ENCODE results near the gene TLE5.
"Not testable (repeated sequence)": the region's sequence is repeated elsewhere in the genome, so short reads cannot be mapped to it uniquely, and the experiment has no call there.

Gene TLE5

GRCh38 chr19:3020321-3020960 is 41.9 kb downstream of the TLE5 start:
- DNase-seq = no peak

DNA sequence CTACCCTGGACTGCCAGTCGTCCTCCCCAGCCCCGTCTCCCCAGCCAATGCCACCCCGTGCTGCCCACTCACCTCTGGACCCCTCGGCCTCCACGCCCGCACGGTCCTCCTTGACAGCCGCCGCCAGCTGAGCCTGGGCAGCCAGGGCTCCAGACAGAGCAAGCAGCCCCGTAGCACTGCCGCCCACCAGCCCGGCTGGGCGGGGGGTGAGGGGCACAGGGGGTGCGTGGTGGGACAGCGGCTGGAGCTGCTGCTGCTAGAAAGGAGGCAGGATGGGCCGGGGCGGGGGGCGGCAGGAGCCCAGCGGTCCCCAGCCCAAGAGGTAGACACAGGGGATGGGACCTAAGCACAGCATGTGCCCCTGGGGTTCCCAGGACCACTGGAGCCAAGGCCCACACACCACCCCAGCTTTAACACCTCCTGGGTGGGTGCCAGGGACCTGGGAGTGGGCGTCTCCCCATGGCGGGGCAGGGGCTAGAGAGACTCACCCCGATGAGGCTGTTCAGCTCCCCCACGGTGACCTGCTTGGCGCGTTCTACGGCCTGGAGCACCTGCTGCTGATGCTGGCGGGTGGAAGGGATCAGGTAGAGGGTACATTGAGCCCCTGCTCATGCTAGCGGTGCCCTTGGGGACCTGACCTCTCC is 43.0 kb downstream of the TLE5 start:
- DNase-seq = no peak

DNA sequence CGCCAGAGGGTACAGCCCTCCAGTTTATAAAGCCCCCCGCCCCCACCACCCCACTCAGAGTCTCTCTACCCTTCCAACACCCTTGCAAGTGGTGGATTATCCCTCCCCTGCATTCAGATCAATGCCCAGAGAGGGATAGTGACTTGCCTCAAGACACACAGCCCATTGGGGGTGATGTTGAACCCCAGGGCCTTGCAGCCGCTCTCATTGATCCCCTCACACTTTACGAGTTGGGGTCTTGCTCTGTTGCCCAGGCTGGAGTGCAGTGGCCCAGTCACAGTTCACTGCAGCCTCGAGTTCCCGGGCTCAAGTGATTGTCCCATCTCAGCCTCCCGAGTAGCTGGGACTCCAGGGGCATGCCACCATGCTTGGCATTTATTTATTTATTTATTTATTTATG is 44.4 kb downstream of the TLE5 start:
- DNase-seq = no peak

DNA sequence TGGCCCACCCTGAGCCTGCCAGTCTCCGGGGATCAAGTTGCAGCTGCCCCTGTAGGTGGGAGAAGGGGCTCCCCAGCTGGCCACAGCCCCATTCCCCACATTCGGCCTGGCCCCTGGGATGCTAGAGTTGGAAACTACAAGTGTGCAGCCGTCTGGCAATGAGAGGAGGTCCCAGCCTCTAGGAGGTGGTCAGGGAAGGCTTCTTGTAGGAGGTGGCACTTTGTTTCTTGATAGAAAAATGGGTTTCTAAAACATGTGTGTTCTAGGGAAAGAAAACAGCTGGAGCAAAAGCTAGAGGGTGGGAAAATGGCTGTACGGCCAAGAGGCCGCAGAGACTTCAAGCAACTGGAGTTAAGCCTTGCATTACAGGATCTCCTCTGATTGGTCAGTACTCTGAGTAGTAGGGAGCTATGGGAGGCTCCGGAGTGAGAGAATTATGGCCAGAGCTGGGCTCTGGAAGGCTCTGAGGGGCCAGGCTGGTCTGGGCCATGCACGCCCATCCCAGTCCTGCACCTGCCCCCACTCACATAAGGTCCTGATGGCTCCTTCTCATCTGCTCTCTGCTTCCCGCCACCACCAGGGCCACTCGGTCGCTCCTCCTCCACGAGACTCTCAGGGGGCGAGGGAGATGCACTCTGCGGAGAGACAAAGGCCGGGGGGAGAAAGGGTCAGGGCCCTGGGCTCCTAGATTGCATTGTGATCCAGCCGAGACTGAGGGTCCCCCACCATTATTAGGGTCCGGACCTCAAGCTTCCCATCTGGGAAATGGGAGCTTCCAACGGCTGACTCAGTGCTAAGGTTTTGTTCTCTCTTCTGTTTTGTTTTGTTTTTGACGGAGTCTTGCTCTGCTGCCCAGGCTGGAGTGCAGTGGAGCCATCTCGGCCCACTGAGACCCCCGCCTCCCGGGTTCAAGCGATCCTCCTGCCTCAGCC is 46.9 kb downstream of the TLE5 start:
- no peak for DNase-seq

DNA sequence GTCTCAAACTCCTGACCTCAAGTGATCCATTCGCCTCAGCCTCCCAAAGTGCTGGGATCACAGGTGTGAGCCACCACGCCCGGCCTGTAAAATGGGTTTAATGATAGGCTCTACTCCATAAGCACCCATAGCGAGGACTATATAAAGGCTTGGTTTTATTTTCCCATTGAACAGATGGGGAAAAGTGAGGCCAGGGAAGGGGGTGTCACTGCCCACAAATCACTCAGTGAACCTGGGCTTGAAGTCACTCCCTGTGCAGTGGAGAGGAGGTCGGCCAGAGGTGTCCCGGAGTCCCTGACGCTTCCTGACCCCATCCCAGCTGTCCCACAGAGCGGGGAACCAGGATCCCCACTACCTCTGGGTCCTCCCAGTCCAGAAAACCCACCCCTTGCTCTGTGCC is 48.2 kb downstream of the TLE5 start:
- DNase-seq = no peak

GRCh38 chr19:3013263-3013725 is 49.0 kb downstream of the TLE5 start:
- no peak for DNase-seq

- DNase-seq = no peak
Measured at GRCh38 chr19:3012621-3013262, 49.6 kb downstream of the TLE5 start.

GRCh38 chr19:3012059-3012458 is 50.2 kb downstream of the TLE5 start:
- DNase-seq = not testable (repeated sequence)

DNA sequence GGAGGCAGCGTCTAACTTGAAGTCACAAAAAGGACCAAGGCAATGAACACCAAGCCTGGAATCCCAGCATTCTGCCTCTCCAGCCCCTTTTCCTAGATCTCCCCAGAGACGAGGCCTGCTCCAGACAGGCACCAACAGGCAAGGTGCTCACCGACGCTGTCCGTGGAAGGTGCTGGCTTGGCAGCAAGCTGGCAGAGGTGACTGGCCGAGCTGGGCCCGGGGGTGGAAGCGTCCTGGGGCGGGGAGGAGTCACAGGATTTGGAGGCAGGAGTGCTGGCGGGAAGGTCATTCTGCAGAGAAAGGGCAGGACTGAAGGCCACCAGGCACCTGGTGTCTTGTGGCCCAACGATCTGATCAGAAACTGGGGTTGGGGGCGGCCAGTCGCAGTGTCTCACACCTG is 51.4 kb downstream of the TLE5 start:
- no peak for DNase-seq

DNA sequence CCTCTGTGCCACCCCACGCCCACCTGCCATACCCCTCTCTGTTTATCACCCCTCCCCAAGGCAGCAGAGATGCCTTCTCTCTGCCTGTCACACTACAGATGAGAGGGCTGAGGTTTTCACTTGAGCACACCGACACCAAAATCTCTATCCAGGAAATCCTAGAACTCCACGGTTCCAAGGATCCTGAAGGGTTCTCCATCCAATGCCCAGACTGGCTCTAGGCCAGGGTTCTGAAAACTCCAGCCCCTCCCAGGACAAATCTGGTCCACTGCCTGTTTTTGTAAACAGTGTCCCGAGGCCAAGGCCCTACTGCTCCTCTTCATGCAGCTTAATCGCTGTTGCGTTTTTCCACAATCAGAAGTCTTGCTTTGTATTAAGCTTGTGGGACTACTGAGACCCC is 53.3 kb downstream of the TLE5 start:
- DNase-seq = no peak

DNA sequence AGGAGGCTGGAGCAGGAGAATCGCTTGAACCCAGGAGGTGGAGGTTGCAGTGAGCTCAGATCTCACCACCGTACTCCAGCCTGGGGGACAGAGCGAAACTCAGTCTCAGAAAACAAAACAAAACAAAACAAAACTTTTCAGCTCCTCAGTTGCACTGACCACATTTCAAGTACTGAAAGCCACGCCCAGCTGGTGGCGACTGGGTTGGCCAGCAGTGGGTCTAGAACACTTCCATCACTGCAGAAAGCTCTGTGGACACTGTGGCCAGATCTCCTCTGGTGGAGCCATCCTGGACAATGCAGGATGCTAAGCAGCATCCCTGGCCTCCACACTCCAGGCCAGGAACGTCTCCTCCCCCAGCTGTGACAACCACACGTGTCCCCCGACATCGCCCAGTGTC is 54.3 kb downstream of the TLE5 start:
- DNase-seq = no peak

DNA sequence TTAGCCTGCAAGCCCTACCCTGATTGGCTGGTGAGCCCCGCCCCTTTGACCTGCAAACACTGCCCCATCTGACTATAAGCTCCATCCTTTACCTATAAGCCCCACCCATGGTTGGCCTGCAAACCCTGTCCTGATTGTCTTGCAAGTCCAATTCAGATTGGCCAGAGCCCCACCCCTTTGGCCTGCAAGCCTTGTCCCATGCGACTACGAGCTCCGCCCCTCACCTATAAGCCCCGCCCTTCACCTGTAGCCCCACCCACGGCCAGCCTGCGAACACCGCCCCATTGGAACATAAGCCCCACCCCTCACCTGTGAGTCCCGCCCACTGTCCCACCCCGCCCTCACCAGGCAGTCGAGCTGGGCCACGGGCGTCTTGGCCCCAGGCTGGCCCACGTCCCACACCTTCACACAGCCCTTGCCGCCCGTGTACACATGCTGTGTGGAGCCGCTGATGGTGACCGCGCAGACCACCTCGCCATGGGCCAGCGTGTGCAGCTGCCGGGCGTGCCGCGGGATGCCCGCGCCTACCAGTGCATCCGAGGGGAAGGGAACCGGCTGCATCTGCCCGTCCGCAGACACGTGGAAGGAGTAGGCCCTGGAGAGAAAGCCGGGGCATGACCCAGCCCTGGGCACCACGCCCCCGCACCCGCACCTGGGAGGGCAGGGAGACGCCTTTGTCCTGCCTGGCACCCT is 56.1 kb downstream of the TLE5 start:
- DNase-seq = no peak

- no peak for DNase-seq
Measured at GRCh38 chr19:3005345-3005744, 57.0 kb downstream of the TLE5 start.

DNA sequence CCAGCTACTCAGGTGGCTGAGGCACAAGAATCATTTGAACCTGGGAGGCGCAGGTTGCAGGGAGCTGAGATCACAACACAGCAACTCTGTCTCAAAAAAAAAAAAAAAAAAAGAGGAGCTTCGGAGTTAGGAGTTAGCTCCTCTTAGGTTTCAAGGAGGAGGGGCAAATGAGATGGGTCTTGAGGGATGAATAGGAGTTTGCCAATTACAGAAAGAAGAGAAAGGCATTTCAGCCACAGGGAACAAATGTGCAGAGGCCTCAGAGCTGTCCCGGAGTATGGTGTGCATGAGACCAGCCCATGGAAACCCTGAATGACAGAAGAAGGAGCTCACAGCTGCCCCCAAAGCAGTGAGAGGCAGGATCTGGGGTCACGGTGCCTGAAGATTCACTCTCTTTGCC is 57.8 kb downstream of the TLE5 start:
- DNase-seq = no peak

GRCh38 chr19:3003046-3003445 is 59.2 kb downstream of the TLE5 start:
- DNase-seq = no peak
